Activated naive CD4-positive, alpha-beta T cell (primary cell): ENCODE measurements around the gene CHRM4.

Experiments used
- DNase-seq, 4 experiments: peaks; one replicate each; lab custom pipeline; 2025; lab: John Stamatoyannopoulos, UW

The CHRM4 gene

DNA sequence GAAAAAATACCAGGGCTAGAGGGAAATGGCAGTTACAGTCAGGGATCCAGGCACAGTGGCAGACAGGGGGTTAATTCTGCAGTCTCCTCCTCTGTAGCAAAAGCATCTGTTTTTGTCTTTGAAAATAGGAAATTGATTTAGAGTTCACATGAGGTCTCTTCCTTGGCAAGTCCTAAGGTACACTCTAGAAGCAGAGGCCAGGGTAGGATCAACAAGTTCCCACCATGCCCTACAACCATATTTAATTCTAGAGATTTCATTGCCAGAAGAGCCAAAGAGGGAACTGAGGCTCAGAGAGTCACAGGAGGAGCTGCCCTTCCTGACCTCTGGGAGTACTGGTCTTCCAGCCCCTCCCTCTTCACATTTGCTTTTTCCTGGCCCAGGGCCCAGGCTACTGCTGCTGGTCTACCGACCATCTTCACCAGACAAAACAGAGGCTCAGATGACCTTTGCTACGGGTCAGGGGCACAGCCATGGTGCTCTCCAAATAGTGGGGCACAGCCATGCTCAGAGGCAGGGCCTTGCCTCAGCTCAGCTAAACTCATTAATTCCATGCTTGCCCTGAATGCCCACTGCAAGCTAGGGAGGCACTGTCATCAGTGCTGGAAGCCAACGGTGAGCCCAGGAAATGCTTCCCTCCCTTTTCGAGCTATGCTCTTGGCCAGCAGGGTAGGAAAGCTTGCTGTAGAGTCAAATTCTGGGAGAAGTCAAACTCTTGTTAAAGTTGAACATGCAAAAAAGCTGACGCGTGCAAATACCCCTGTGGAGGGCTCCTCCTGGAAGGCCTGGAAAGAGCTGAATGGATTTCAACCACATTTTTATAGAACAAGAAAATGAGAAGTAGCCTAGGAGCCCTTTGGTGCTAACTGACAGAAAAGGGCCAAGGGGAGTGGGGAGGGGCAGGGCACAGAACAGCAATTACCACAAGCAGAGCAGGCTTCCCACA is 11.7 kb upstream of the CHRM4 start:
- no peak for DNase-seq

DNA sequence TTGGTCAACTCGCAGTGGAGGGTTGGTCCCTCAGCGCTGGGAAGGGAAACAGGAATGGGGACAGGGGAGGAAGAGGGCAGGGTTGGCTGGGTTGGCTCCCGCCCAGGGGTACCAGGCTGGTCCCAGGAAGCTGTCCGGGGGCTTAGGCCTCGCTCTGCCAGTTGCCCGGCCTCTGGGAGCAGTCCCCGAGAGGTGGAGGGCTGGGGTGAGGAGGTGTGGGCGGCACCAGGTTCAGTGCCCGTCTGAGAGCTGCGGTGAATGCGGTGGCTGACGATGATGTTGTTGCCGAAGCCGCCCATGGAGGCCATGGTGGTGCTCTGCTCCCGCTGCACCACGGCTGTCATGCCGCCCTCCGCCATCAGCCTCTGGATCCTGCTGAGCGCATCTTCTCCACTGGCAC is 6.0 kb upstream of the CHRM4 start:
- DNase-seq, result no peak

DNA sequence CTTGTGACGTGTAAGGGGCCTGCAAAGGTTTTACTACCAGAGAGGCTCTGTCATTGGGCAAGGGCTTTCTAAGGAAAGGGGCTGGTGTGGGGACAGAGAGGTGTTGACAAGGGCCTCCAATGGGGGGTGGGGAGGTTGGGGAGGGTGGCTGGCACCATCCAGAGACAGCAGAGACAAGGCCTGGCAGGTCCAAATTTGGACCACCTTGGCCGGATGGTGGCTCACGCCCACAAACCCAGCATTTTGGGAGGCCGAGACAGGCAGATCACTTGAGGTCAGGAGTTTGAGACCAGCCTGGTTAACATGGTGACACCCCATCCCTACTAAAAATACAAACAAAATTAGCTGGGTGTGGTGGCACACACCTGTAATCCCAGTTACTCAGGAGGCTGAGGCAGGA is 2.2 kb upstream of the CHRM4 start:
- no peak for DNase-seq

DNA sequence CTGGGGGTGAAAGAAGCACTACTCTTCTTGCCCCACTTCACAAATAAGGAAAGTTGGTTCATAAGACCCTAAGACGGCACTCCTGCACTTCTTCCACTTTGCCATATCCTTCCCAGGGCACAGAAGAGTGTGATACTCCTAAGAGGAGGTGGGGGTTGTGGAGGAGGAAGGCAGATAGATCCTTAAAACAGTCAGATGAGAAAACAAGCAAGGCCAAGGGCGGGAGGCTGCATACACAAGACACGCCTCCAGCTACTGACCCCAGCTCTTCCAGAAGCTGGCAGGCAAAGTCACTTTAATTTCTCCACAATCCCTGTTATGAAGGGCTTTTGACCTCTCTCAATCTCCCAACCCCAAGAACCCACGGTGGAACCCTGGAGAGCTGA is 1.6 kb upstream of the CHRM4 start:
- no peak for DNase-seq

DNA sequence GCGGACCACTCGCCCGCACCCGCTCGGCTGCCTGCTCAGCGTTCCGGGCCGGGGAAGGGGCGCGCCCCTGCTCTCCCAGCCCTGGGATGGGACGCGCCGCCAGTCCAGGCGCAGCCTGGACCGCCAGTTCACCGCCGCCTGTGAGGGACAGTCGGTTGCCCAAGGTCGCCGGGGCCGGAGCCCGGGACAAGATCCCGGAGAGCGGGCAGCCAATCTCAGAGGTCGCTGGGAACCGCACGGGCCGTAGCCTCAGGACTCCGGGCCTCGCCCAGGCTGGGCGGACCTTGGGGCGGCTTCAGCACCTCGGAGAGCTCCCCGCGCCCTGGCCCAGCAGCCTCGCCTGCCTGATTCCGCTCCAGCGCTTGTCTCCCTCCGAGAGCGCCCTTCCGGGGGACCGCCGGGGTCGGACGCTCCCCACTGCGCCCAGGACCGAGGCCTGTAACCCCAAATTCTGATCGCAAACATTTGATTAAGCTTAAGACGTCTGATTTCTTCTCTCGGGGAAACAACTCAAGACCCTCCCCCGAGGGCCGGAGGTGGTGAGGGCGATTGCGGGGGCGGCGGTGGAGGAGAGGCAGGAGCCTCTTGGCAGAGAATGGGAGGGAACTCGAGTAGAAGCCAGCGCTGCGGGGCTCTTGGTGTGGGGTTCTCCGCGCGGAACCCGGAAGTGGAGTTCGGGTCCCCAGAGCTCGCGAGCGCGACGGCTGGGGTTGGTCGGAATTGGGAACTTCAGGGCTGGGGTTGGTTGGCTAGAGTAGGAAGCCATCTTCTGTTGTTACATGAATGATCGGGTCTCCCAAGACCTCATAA is 1.1 kb upstream of the CHRM4 start:
- peak; percentile 17 to 73 (median 53) for DNase-seq

DNA sequence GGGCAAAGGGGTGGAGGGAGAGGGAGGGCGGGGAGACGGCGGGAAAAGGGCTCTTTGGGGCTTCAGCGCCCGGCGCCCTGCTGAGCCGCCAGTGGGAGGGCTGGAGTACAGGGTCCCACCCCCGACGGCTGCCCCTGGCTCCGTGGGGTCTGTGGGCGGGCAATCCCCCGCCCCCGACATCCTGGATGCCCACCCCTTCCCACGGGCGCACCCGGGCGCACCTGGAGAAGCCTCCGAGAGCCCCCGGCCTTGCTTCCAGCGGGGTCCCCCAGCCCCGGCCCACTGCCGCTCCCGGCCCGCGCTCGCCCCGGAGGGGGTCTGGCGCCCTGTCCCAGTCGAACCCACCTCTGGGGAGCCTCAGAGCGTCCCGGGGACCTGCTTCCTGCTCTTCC is 394 bp downstream of the CHRM4 start:
- no peak for DNase-seq

DNA sequence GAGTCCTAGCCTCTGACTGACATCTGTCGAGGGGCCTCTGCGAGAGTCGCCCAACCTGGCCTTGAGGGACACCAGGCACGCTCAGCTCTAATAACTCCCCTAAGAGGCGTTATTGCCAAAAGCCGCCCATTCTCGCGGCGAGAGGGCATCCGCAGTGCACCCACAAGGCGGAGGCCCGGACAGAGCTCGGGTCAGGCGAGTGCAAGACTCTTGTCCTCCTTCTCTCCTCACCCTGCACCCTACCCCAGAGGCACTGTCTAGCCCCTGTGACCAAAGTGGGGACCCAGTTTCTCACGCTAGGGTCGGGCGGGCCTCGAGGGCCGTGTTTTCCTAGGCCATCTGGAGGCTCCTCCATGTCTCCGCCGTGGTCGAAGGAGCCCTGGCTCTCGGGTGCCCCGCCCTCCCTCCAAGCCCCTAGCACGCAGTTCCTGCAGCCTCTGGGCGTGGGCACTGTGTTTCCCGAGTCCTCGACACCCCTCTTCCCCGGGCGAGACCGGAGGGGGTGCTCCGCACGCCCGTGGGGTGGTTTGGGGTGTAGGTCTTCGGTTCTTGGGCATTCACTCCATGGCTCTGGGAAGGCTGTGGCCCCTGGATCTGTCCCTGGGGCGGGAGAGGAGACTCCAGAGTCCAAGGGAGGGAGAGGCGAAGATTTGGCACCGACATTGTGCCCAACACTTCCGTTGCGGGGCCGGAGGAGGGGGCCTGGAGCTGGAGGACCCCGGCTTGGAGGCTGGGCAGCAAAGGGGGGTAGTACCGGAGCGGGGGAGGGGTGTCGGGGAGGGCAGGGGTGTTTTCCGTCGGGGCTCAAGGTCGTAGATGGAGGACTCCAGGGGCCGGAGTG is 1.0 kb downstream of the CHRM4 start:
- no peak for DNase-seq

DNA sequence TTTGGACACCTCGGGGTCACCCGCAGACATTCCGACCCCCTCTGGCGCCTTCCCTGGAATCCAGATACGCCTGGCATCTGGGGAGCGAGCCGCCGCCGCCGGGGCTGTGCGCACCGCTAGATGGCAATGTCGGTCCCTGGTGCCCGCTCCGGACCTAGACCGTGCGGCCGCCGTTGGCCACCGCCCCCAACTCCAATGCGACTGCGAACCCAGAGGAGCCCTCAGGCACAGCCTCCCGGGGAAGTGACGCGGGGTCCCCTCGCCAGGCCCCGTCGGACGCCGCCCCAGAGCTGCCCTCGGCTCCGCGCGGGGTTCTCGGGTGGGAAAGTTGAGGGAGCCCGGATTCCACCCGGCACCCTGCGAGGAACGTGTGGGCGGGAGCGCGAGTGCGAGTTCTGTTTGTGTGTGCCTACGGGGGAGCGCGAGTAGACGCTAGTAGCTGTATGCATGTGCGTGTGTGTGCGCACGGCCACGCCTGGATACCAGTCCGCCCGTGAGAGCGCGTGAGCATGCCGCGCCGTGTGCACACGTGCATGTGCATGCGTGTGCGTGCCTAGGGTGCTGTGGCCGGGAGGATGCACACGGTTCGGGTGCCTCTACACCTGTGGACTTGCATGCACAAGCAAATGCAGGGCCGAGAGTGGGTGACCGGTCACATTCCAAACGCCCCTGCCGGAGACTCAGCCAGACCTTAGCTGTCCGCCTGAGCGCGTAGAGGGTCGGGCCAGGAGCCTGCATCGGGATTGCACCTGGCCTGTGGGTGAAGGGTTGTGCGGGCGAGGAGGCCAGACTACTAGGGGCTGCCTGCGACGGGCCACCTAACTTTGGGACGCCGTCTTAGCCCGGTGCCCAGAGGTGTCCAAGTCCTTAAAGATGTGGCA is 1.9 kb downstream of the CHRM4 start:
- DNase-seq, result peak in 1 of 4 experiments; percentile 15

DNA sequence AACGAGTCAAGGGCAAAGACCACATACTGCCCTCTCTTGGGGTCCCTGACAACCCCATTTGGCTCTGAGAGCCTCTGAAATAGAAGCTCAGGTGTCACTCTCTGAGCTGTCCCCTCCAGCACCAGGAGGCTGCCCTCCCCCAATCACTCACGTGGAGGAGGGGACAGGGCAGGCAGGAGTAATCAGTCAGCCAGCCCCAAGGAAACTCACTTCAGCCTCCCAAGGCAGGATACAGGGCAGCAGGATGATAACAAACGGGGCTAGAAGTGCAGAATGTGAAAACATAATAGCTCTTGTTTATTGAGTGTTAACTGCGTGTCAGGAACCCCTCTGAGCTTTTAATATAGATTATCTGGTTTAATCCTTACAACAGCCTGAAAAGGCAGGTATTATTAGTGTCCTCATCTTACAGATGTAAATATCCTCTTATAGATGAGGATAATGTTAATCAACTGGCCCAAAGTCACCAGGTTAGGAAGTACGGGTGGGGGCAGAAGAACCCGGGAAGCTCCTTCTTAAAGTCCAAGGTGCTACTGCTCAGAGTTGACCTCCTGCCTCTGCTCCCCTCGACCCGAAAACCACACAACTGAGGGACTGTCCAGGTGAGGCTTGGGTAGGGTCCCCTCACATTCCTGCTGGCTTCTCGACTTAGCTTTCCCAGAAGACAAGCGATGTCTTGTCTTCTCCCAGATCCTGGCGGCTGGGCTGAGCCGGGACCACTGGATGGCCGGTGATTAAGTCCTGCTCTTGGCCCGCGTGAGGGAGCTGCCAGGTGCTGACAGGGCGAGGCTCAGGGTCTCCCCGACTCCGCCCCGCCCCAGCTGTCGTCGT is 2.7 kb downstream of the CHRM4 start:
- no peak for DNase-seq

DNA sequence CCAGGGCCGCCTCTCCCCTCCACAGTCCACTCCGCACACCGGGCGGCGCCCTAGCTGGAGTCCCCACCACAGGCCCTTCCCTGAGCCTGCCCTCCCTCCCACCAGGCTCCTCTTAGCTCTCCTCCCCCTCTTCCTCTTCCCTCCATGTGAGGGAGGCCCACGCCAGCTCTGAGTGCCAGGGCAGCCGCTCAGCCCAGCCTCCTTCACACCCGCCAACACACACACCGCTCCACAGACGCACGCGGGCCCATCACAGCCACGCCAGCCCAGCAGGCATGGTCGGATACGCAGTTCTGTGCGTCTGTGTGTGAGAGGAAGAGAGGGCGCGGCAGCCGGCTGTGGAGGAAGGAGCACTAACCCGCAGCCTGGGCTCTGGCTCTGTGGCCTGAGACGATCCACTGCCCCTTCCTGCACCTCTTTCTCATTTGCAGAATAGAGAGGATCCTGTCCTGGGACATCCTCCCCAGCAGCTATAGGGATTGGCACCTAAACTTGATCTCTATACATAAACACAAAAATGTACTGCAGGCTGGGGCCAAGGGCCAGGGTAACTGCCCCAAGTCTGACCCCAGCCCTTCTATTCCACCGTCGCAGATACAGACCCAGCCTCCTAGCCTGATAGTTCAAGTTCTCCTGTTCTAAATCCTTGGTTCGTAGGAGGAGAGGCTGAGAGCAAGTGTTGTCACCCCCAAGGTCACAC is 3.5 kb downstream of the CHRM4 start:
- DNase-seq, result no peak

DNA sequence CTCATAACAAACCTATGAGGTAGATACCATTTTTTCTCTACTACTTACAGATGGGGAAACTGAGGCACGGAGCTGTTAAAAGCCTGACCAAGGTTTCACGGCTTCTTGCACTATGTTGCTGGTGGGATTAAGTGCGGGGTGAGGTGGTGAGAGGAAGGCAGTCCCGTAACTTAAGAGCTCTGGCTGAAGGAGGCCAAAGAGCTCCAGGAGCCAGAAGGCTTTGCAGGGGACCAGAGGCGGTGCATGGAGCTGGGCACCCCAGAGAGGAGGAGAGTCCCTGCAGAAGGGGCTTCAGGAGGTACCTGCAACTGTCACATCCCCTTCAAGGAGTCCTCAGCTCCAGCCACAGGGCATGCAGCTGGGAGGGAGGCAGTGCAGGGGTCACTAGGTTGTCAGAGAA is 4.1 kb downstream of the CHRM4 start:
- DNase-seq, result no peak

DNA sequence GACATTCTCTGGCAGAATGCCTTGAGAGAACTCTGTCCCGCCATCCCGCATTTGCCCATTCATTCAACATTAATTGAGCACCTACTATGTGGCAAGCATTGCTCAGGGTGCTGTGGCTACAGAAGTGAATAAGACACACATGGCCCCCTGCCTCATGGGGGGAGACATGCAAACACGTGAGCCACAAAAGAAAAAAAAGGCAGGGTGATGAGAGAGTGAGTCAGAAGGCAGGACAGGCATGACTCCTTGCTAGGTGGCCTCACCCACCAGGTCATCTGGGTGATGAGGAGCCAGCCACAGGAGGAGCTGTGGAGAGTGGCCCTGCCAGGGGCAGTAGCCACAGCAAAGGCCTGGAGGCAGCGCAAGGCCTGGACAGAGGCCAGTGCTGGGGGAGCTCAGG is 4.9 kb downstream of the CHRM4 start:
- DNase-seq, result no peak

DNA sequence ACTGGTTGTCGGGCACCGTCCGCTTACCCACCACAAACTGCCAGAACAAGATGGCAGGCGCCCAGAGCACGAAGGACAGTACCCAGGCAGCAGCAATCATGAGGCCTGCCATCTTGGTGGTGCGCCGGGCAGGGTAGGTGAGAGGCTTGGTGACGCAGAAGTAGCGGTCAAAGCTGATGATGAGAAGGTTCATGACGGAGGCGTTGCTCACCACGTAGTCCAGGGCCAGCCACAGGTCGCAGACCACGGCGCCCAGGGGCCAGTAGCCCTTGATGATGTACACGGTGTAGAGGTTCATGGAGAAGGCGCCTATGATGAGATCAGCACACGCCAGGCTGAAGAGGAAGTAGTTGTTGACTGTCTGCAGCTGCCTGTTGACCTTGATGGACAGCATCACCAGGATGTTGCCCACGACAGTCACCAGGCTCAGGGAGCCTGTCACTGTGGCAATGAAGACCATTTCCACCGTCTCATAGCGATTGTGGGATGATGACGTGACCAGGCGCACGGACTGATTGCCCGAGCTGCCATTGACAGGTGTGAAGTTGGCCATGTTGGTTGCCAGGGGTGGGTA is 5.5 kb downstream of the CHRM4 start:
- no peak for DNase-seq

DNA sequence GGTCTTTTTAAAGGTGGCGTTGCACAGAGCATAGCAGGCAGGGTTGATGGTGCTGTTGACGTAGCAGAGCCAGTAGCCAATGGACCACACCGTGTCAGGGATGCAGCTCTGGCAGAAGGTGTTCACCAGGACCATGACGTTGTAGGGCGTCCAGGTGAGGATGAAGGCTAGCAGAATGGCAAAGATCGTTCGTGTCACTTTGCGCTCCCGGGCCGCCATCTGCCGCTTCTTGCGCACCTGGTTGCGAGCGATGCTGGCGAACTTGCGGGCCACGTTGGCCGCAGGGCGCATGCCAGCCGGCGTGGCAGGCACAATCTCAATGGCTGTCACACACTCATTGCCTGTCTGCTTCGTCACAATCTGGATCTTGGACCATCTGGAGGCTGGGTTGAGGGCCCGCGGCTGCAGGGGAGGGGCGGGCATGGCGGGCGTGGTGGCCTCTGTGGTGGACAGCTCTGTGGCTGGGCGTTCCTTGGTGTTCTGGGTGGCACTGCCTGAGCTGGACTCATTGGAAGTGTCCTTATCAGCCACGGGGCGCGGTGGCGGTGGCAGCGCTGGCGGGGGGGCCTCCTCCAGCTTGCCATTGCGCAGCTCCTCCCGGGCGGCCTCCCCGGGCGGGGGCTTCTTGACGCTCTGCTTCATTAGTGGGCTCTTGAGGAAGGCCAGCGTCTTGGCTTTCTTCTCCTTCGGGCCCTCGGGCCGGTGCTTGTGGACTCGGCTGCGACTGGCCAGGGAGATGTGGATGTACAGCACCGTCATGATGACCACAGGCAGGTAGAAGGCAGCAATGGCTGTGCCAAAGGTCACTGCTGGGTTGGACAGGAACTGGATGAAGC is 6.2 kb downstream of the CHRM4 start:
- DNase-seq, result no peak

DNA sequence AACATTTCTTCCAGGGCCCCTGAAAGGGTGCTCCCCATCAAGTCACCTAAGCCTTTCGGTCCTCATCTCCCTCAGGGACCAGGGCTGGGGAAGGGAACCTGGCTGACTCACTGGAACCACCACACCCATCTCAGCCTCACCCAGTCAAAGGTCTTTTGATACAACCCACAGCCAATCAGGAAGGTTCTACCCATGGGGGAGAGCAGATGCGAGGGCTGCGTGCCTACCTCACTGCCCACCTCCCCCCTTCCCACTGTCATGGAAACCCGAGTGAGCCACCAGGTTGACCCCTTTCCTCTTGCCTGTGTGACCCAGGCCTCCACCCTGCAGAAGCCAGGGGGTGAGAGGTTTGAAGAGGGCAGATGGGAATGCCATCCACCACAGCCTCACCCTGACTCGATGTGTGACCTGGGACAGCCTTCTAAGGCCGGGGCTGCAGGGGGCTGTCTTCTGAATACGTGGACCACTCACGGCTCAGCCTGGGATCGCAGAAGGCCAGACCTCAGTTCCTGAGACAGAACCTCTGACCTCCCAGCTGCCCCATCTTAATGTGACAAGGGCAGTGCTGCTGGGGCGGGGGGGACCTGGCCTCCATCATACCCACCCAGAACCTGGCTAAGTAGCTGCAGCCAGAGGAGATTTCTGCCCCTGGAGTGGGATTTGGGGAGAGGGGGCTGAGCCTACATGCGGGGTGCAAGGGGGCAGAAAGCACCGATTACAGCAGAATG is 7.4 kb downstream of the CHRM4 start:
- no peak for DNase-seq

DNA sequence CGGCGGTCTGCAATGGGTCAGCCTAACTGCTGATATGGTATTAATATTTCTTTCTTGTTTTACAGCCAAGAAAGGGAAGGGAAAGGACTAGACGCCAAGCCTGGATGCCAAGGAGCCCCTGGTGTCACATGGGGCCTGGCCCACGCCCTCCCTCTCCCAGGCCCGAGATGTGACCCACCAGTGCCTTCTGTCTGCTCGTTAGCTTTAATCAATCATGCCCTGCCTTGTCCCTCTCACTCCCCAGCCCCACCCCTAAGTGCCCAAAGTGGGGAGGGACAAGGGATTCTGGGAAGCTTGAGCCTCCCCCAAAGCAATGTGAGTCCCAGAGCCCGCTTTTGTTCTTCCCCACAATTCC is 8.2 kb downstream of the CHRM4 start:
- DNase-seq, result no peak

DNA sequence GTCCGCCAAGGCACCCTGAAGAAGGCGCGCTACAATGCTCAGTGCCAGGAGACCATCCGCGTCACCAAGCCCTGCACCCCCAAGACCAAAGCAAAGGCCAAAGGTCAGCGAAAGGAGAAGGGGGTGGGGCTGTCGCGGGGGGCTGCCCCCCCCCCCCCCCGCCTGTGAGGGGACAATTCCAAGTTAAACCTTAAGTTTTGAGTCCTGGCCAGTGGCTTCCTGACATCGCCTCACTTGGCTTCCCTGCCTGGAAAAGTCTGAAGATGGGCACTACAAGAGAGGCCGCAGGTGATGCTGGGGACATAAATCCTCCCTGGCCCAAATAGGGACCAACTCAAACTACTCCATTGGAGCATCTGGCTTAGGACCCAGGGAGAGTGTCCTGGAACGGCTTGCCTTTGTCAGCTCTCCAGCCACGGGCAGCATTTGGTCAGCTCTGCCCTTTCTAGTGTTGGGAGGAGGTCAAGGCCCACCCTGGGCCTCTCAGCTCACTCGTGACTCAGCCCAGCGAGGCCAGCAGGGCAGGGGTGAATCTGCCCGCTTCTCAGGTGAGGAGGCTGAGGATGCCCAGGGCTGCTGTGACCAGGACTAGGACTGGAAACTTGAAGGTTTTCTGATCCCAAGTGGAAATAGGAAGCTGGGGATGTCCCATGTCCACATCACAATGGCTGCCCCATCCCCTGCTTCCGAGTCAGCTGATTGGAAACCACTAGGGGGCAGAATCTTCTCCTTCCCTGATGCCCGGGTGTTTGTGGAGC is 8.8 kb downstream of the CHRM4 start:
- DNase-seq, result no peak
